ENCODE measurements around the gene BDKRB2.

BDKRB2 gene

DNA sequence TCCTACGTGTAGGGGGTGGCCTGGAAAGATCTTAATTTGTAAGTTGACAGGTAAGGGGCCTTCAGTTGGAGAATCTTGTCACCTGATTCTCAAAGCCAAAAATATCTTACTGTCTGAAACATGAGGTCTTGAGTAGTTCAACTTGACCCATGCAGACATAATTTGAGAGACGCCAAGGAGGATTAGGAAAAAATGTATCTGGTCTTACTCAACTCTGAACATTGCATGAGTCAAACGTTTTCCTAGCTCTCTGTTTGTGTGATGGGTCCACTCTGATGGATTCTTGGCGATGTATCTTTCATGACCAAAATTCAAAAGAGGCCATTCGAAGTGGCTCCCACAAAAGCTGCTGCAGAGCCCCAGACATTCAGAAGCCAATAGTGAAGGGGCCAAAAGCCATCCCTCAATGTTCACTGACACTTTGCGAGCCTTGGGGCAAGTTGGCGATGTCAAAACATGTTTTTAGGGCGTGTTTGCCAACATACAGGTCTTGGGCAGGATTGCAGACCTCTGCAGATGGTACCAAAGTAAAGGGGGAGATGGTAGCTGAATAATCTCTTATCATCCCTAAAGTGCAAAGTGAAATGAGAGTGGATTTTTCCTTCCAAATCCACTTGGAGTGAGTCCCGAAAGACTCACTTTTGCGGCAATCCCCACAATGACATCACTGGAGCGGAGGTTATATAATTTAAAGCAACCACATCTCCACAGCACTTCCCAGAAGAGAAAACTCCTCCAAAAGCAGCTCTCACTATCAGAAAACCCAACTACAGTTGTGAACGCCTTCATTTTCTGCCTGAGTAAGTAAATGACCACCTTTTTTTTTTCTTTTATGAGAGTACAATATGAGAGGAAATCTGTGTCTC, 51.1 kb downstream of the BDKRB2 start, which contains the start of gene BDKRB1:
Gene BDKRB1 (plus strand): TSS at position 710 of the 866 bp plus-strand sequence. CDS start 7,473 bp downstream, outside the sequence.
- DNase-seq, result no peak

DNA sequence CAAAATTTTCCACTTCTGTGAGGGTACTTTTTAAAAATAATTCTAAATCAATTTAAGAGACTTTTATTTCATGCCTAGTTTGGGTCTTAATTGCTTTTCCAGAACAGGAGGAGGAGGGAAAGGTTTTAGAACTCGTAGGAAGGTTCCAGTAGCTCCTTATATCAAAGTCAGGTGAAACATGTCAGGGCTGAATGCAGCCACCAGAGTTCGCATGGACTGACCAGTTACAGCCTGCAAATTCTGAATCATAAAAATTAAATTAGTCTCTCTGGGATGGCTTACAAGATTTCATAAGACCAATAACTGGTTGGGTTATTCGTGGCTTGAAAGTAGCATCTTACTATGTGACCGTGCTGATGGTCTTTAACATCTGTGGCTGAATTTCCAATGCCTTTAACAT, 51.8 kb downstream of the BDKRB2 start:
- DNase-seq, result no peak

GRCh38 chr14:96257056-96257455, 52.4 kb downstream of the BDKRB2 start:
- DNase-seq, result no peak

- no peak for DNase-seq
Observed at GRCh38 chr14:96257900-96258299, 53.3 kb downstream of the BDKRB2 start.

GRCh38 chr14:96260341-96260821, 55.7 kb downstream of the BDKRB2 start:
- no peak for DNase-seq

DNA sequence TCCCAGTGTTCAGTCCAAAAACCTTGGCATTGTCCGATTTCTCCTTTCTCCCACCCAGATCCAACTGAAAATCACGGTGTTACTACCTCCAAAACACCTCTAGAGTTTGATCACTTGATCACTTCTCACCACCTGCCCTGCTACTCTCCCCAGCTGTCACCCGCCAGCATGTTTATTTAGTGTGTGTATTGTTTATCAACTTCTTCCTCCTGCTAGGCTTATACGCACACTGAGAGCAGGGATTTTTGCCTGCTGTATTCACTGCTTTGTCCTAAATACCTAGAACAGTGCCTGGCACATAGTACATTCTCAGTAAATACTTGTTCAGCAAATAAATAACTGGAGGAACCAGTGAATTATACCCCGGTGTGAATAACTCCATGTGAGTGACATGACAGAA, 56.4 kb downstream of the BDKRB2 start:
- DNase-seq, result no peak

- DNase-seq, result no peak
Observed at GRCh38 chr14:96261772-96262655, 57.4 kb downstream of the BDKRB2 start.

- no peak for DNase-seq
Observed at GRCh38 chr14:96263347-96264199, 58.9 kb downstream of the BDKRB2 start.

DNA sequence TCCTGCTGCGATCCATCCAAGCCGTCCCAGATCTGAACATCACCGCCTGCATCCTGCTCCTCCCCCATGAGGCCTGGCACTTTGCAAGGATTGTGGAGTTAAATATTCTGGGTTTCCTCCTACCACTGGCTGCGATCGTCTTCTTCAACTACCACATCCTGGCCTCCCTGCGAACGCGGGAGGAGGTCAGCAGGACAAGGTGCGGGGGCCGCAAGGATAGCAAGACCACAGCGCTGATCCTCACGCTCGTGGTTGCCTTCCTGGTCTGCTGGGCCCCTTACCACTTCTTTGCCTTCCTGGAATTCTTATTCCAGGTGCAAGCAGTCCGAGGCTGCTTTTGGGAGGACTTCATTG, 59.5 kb downstream of the BDKRB2 start:
- no peak for DNase-seq

DNA sequence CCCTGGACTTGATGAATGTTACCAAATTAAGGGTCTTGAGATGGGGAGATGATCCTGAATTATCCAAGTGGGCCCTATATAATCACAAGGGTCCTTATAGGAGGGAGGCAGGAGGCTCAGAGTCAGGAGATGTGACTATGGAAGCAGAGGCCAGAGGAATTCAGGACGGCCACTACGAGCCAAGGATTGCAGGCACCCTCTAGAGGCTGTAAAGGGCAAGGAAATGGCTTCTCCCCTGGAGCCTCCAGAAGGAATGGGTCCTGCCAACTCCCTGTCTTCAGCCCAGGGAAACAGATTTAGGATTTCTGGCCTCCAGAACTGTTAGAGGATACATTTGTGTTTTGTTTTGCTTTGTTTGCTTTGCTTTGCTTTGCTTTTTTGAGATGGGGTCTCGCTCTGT, 60.2 kb downstream of the BDKRB2 start:
- no peak for DNase-seq

- no peak for DNase-seq
Observed at GRCh38 chr14:96265383-96266095, 60.9 kb downstream of the BDKRB2 start.

DNA sequence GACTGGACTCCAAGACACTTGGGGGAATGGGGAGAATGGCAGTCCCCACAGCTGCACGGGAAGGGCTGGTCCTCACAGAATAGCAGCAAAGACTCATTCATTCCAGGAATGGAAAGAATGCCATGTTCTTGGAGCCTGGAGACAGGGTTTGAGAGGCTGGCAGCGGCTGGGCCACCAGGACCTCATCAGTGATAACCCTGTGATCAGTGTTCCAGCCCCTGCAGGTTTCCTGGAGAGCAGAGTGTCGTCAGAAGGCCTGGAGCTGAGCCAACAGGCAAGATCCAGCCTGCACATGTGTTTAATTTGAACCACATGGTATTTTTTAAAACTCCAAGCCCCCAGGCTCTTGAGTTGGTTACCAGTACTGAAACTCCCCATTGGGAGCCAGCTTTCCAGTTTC, 62.7 kb downstream of the BDKRB2 start:
- DNase-seq, result no peak

DNA sequence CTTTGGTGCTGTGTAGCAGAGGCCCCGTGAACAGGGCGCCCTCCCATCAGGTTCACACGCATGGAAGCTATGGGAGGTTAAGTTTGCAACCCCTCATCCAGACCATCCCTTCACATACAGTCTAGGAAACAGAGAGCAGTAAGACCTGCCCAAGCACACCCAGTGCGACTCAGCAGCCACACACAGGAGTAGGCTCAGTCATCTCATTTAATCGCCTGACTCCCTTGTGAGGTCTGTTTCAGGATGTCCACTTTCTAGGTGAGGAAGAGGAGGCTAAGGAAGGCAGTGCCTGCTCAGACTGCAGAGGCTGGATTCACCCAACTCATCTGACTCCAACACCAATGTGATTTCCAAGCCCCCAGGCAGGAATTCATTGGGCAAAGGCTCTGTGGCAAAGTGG, 63.3 kb downstream of the BDKRB2 start:
- DNase-seq, result no peak

- no peak for DNase-seq
Observed at GRCh38 chr14:96268431-96269358, 64.1 kb downstream of the BDKRB2 start.

- no peak for DNase-seq
Observed at GRCh38 chr14:96269359-96269710, 64.7 kb downstream of the BDKRB2 start.

GRCh38 chr14:96270565-96271420, 66.2 kb downstream of the BDKRB2 start:
- no peak for DNase-seq

DNA sequence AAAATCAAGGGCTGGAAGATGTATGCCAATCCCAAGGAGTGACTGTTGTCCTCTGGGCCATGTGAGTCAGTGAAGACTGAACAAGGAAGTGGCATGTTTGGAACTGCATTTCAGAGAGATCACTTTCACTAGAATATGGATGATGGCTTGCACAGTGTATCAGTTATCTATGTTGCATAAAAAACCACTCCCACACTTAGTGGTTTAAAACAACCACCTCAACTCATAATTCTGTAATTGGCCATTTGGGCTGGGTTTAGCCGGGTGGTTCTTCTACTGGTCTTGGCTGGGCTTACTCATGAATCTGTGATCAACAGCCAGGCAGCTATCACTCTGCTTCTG, 66.8 kb downstream of the BDKRB2 start:
- DNase-seq, result no peak

DNA sequence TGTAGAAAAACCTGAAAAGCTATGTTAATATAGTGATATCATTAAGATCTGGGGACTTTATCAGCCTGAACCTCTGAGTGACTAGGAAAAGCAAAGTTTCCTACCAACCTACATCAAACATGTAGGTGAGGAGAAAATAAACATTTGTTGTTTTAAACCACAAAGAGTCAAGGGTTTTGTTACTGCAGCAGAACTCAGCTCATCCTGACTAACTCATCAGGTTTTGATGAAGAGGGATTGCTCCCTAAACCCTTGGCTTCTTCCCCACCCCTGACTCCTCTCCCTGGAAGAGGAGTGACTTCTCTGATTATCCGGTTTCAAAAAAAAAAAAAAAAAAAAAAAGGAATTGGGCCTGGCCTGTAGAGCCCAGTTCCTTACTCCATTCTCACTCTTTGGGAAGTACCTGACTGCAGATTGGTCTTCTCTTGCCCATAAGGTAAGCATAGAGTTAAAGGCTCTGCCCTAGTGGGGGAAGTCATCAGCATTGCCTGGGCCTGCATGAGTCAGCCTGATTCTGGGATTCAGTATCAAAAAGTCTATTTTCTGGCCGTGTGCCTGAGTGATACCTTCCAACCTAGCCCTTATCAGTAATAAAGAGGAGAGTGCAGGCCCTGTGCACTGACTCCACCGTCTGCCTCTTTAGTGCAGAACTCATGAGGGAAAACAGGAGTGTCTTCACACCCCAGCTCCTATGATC, 68.3 kb downstream of the BDKRB2 start:
- no peak for DNase-seq

GRCh38 chr14:96273629-96274028, 69.0 kb downstream of the BDKRB2 start:
- DNase-seq, result no peak

- no peak for DNase-seq
Observed at GRCh38 chr14:96274122-96274521, 69.5 kb downstream of the BDKRB2 start.
